ENCODE measurements around the gene RXFP3.
"Not testable (repeated sequence)": the region's sequence is repeated elsewhere in the genome, so short reads cannot be mapped to it uniquely, and the experiment has no call there.

RXFP3 gene

DNA sequence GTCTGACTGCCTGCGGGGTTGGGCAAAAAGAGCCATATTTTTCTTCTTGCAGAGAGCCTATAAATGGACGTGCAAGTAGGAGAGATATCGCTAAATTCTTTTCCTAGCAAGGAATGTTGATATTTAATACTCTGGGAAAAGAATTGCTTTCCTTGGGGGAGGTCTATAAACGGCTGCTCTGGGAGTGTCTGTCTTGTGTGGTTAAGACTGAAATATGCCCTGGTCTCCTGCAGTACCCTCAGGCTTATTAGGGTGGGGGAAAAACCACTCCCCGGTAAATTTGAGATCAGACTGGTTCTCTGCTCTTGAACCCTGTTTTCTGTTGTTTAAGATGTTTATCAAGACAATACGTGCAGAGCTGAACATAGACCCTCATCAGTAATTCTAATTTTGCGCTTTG is 29.9 kb upstream of the RXFP3 start:
- CTCF ChIA-PET; H3K4me1 ChIP-seq (ENCODE audit: control insufficient read depth, insufficient read depth, low read length); H3K4me3 ChIP-seq (ENCODE audit: low read depth, low read length); H3K36me3 ChIP-seq (ENCODE audit: control insufficient read depth in 2 of 2, insufficient read depth in 1 of 2, low read length in 2 of 2); H3K9me3 ChIP-seq (ENCODE audit: control insufficient read depth, insufficient read depth, low read depth, low read length); POLR2A ChIA-PET; H3K27ac ChIP-seq (ENCODE audit: extremely low read depth, low read depth, low read length): not testable (repeated sequence)
- 0 out of 2 replicates have a peak, but pooled peaks have one; percentile 54 for TF ChIP-seq ZNF626 (tag by site-specific recombination; IDR thresholded peaks at IDR 0.05)
- TF ChIP-seq SETDB1 (IDR thresholded peaks at IDR 0.05; ENCODE audit: insufficient read length, low read length): peak; percentile 60
- TF ChIP-seq ZNF510 (tag by site-specific recombination; IDR thresholded peaks at IDR 0.05; ENCODE audit: insufficient replicate concordance): peak; percentile 48

DNA sequence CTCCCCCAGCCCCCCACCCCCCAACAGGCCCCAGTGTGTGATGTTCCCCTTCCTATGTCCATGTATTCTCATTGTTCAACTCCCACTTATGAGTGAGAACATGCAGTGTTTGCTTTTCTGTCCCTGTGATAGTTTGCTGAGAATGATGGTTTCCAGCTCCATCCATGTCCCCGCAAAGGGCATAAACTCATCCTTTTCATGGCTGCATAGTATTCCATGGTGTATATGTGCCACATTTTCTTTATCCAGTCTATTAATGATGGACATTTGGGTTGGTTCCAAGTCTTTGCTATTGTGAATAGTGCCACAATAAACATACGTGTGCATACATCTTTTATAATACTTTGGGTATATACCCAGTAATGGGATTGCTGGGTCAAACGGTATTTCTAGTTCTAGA is 21.3 kb upstream of the RXFP3 start:
- not testable (repeated sequence) for H3K4me3 ChIP-seq (ENCODE audit: low read depth, low read length); H3K36me3 ChIP-seq (ENCODE audit: control insufficient read depth in 2 of 2, insufficient read depth in 1 of 2, low read length in 2 of 2); H3K4me1 ChIP-seq (ENCODE audit: control insufficient read depth, insufficient read depth, low read length); H3K9me3 ChIP-seq (ENCODE audit: control insufficient read depth, insufficient read depth, low read depth, low read length); H3K27ac ChIP-seq (ENCODE audit: extremely low read depth, low read depth, low read length)
- POLR2A ChIA-PET: interaction anchor here (0.6 kb wide), 1 partner anchor 125 kb away, joined by 4 read pairs; no protein-coding TSS in a partner anchor
- CTCF ChIA-PET: interaction anchor here (0.7 kb wide), 1 partner anchor 24 kb away, joined by 3 read pairs; no protein-coding TSS in a partner anchor
- peak; percentile 57 for TF ChIP-seq ZNF146 (tag by site-specific recombination; IDR thresholded peaks at IDR 0.05)

DNA sequence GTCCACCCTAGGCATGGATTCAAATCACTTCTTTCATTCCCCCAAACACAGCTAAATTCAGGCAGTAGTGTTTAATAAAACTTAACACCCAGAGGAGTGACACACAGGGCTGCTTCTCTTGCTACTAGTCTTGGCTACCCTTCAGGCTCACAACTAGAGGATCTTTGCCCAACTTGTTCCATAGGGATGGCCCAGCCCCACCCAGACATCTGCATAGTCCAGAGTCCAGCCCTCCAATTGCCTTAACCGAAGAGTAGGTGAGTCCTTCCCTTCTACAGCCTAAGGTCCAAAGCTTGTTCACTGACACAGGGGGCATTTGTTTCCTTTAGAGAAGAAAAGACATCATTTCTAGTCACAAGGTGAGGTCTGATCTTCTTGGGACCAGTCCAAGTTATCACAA is 15.2 kb upstream of the RXFP3 start:
- Histone ChIP-seq H3K9me3 (ENCODE audit: control insufficient read depth, insufficient read depth, low read depth, low read length) (no peaks in the 10 kb centered on the region), H3K4me3 (ENCODE audit: low read depth, low read length) (no peak overlapping the region), H3K4me1 (ENCODE audit: control insufficient read depth, insufficient read depth, low read length) (no peaks in the 10 kb centered on the region), H3K27ac (ENCODE audit: extremely low read depth, low read depth, low read length) (no peak overlapping the region), H3K36me3 (ENCODE audit: control insufficient read depth in 2 of 2, insufficient read depth in 1 of 2, low read length in 2 of 2) (no peaks in the 10 kb centered on the region)
- ChIA-PET POLR2A (no interaction called here), CTCF (interaction anchor here (1.0 to 1.7 kb wide), 2 partner anchors 14 to 76 kb away, joined by 4 read pairs; no protein-coding TSS in a partner anchor)
- TF ChIP-seq ZBTB17 (tag by site-specific recombination; IDR thresholded peaks at IDR 0.05) (no peak), ZNF658 (tag by site-specific recombination; IDR thresholded peaks at IDR 0.05) (no peak), ZNF555 (tag by site-specific recombination; conservative IDR thresholded peaks at IDR 0.05) (no peak), ZNF324 (tag by site-specific recombination; IDR thresholded peaks at IDR 0.05) (no peak), ZNF514 (tag by site-specific recombination; IDR thresholded peaks at IDR 0.05) (no peak), ZNF792 (tag by site-specific recombination; IDR thresholded peaks at IDR 0.05) (no peak), TCF7L2 (IDR thresholded peaks at IDR 0.05; ENCODE audit: borderline replicate concordance, low read depth, low read length) (no peak), ZBTB8A (tag by site-specific recombination; IDR thresholded peaks at IDR 0.05) (no peak), KLF8 (tag by site-specific recombination; IDR thresholded peaks at IDR 0.05) (no peak)
- TF ChIP-seq, protein P1, sequence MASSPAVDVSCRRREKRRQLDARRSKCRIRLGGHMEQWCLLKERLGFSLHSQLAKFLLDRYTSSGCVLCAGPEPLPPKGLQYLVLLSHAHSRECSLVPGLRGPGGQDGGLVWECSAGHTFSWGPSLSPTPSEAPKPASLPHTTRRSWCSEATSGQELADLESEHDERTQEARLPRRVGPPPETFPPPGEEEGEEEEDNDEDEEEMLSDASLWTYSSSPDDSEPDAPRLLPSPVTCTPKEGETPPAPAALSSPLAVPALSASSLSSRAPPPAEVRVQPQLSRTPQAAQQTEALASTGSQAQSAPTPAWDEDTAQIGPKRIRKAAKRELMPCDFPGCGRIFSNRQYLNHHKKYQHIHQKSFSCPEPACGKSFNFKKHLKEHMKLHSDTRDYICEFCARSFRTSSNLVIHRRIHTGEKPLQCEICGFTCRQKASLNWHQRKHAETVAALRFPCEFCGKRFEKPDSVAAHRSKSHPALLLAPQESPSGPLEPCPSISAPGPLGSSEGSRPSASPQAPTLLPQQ (tag by site-specific recombination; IDR thresholded peaks at IDR 0.05): no peak
- TF ChIP-seq, protein P2, sequence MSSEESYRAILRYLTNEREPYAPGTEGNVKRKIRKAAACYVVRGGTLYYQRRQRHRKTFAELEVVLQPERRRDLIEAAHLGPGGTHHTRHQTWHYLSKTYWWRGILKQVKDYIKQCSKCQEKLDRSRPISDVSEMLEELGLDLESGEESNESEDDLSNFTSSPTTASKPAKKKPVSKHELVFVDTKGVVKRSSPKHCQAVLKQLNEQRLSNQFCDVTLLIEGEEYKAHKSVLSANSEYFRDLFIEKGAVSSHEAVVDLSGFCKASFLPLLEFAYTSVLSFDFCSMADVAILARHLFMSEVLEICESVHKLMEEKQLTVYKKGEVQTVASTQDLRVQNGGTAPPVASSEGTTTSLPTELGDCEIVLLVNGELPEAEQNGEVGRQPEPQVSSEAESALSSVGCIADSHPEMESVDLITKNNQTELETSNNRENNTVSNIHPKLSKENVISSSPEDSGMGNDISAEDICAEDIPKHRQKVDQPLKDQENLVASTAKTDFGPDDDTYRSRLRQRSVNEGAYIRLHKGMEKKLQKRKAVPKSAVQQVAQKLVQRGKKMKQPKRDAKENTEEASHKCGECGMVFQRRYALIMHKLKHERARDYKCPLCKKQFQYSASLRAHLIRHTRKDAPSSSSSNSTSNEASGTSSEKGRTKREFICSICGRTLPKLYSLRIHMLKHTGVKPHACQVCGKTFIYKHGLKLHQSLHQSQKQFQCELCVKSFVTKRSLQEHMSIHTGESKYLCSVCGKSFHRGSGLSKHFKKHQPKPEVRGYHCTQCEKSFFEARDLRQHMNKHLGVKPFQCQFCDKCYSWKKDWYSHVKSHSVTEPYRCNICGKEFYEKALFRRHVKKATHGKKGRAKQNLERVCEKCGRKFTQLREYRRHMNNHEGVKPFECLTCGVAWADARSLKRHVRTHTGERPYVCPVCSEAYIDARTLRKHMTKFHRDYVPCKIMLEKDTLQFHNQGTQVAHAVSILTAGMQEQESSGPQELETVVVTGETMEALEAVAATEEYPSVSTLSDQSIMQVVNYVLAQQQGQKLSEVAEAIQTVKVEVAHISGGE (tag by site-specific recombination; conservative IDR thresholded peaks at IDR 0.05; ENCODE audit: low read depth): no peak
- TF ChIP-seq, protein P3, sequence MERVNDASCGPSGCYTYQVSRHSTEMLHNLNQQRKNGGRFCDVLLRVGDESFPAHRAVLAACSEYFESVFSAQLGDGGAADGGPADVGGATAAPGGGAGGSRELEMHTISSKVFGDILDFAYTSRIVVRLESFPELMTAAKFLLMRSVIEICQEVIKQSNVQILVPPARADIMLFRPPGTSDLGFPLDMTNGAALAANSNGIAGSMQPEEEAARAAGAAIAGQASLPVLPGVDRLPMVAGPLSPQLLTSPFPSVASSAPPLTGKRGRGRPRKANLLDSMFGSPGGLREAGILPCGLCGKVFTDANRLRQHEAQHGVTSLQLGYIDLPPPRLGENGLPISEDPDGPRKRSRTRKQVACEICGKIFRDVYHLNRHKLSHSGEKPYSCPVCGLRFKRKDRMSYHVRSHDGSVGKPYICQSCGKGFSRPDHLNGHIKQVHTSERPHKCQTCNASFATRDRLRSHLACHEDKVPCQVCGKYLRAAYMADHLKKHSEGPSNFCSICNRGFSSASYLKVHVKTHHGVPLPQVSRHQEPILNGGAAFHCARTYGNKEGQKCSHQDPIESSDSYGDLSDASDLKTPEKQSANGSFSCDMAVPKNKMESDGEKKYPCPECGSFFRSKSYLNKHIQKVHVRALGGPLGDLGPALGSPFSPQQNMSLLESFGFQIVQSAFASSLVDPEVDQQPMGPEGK (tag by site-specific recombination; IDR thresholded peaks at IDR 0.05): no peak
- TF ChIP-seq, protein P4, sequence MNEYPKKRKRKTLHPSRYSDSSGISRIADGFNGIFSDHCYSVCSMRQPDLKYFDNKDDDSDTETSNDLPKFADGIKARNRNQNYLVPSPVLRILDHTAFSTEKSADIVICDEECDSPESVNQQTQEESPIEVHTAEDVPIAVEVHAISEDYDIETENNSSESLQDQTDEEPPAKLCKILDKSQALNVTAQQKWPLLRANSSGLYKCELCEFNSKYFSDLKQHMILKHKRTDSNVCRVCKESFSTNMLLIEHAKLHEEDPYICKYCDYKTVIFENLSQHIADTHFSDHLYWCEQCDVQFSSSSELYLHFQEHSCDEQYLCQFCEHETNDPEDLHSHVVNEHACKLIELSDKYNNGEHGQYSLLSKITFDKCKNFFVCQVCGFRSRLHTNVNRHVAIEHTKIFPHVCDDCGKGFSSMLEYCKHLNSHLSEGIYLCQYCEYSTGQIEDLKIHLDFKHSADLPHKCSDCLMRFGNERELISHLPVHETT (tag by site-specific recombination; IDR thresholded peaks at IDR 0.05): no peak
